Forelimb muscle (tissue), 1 donor: ENCODE data around the gene GGA3. TPM values are rescaled to one million over a fixed set of nuclear protein-coding genes. Genes with fewer than 3 reads are reported as not detected.
"Not testable (repeated sequence)": the region's sequence is repeated elsewhere in the genome, so short reads cannot be mapped to it uniquely, and the experiment has no call there.

Experiments used
- DNase-seq: peaks from one replicate; pipeline ENCODE4 v3.0.0-alpha.2; 2013; ENCODE audit warnings: low read depth
- polyA plus RNA-seq: library from polyadenylated mRNA; unstranded; fragments of 120-200 nt; gene quantifications from one replicate; pipeline ENCODE4 v1.2.1, GENCODE V29; 2013; ENCODE audit not compliant: insufficient read length

GGA3 gene
- polyA plus RNA-seq, 1 donor, result 29.9 TPM

- no peak for DNase-seq
Measured at GRCh38 chr17:75218131-75218530, 43.3 kb downstream of the GGA3 start.

DNA sequence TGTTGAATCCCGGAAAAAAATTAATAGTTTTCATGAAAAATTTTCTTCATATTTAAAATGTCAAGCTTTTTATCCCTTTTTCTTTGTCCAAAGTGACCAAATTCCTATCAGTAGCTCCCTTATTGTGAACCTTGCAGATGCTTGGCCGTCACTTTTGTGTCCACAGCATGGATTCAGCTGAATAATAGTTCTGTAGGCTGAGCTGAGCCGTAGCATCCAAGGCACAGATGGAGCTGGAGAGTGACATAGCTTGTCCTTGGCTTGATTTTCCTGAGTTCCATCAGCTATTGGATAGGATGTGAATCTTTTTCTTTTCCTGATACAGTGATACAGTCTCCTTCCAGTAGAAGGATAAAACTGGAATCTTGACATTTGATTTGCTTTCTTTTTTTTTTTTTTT, 52.3 kb downstream of the GGA3 start:
- no peak for DNase-seq

DNA sequence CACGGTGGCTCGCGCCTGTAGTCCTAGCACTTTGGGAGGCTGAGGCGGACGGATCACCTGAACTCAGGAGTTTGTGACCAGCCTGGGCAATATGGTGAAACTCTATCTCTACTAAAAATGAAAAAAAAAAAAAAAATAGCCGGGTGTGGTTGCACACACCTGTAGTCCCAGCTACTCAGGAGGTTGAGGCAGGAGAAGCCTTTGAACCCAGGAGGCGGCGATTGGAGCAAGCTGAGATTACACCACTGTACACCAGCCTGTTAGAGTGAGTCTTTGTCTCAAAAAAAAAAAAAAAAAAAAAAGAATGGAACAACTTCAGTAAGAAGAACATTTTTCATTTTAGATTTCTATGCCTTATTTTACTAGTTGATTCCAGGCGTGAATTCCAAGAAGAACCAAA, 53.2 kb downstream of the GGA3 start:
- no peak for DNase-seq

GRCh38 chr17:75207760-75208159, 53.6 kb downstream of the GGA3 start:
- no peak for DNase-seq

DNA sequence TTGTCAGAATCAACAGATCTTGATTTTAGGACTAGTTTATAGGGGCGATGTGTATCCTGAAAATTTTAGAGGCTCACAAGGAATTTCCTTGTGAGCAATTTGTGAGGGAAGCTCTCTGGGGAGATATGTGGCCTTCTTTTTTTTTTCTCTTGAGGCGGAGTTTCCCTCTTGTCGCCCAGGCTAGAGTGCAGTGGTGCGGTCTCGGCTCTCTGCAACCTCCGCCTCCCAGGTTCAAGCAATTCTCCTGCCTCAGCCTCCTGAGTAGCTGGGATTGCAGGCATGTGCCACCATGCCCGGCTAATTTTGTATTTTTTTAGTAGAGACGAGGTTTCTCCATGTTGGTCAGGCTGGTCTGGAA, 54.4 kb downstream of the GGA3 start:
- DNase-seq, result not testable (repeated sequence)

DNA sequence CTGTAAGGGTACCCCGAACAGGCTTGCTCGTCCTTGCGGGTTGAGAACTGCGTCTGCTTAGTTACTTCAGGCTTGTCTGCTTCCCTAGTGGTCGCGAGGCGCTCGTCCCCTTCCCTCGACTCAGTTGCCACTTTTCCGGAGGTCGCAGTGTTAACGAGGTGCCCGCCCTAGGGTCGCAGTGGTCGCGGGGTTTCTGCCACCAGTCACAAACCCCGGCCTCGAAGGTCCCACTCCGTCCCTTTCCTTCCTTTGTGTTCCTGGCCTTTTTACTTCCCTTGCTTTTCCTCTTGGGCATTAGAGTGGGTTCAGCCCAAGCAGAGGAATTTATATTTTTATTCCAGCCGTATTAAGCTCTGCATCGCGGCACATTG, 55.6 kb downstream of the GGA3 start:
- DNase-seq, result no peak

DNA sequence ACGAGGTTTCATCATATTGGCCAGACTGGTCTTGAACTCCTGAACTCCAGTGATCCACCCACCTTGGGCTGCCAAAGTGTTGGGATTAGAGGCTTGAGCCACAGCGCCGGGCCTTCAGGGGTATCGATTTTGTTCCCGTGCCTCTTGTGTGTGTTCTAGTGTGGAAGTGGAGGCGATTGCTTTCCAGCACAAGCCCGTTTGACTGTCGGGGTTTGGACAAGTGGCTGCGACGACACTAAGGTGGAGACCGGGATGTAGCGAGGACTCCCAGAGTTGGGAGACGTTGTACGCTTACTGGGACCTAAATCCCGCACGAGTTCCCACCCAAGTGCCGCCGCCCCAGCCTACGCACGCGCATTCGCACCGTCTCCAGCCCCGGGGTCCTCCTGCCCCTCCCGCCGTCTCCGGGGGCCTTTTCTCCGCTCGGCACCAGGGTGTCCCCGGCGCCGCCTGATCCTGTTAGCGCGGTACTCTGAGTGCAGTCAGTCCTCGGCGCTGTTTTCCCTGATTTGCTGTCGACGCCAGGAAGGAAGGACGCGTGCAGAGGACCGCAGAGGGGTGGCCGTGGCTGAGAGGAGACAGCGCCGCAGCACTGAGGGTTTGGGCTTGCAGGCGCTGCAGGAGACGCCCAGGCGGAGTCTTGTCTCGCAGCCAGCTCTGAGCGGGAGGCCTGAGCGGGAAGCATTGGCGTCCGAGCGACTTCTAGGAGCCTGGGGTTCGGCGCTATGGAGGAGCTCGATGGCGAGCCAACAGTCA, 56.2 kb downstream of the GGA3 start, which contains the start of gene NUP85:
Gene NUP85, plus strand, starts transcription at position 643 of the 756 bp plus-strand sequence. Its CDS starts 83 bp downstream, at position 726.
- peak; percentile 64 for DNase-seq

DNA sequence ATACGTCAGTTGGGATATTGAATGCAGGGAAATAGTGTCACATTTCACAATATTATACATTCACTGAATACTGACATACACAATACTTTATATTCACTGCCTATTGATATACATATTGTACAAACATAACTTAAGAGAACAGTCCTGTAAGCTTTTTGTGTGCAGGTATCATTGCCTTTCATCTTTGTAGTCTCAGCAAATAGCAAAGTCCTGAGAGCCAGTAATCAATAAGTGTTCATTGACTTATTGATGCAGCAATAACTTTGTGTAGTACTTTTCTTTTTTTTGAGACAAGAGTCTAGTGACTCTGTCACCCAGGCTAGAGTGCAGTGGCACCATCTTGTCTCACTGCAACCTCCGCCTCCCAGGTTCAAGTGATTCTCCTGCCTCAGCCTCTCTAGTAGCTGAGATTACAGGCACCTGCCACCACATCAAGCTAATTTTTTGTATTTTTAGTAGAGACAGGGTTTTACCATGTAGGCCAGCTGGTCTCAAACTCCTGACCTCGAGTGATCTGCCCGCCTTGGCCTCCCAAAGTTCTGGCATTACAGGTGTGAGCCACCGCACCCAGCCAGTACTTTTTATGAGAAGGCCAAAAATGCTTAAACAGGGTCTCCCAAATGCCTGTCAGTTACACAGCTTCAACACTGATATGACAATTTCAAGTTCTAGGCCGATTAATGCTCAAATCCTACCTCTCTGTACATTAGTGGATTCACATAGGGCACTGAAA, 61.4 kb downstream of the GGA3 start:
- no peak for DNase-seq

- no peak for DNase-seq
Measured at GRCh38 chr17:75194879-75195278, 66.5 kb downstream of the GGA3 start.

DNA sequence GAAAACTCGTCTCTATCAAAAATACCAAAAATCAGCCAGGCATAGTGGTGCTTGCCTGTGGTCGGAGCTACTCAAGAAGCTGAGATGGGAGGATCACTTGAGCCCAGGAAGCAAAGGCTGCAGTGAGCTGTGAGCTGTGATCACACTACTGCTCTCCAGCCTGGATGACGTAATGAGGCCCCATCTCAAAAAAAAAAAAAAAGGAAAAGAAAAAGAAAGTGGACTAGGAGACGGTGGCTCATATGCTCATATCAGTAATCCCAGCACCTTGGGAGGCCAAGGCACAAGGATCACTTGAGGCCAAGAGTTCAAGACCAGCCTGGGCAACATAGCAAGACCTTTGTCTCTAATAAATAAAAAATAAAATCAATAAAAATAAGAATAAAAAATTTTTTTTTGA, 69.8 kb downstream of the GGA3 start:
- no peak for DNase-seq

DNA sequence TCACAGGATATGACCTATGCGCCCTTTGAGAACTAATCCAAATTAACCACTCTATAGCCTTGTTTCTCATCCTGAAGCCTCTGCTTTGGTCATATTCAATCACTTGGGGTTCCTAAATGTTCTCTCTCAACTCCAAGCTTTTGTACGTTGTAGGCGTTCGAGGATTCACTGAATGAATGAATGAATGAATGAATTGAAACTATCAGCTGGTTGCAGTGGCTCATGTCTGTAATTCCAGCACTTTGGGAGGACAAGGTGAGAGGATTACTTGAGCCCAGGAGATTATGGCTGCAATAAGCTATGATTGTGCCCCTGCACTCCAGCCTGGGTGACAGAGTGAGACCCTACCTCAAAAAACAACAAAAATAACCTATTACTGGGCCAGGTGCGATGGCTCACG, 72.8 kb downstream of the GGA3 start:
- DNase-seq, result no peak

Other genes with a start within 250 kb of the GGA3 start
- 24.0 TPM for gene MRPL58, start 248.9 kb downstream of the GGA3 start, polyA plus RNA-seq
- gene ATP5PD, start 214.6 kb downstream of the GGA3 start, polyA plus RNA-seq, result 249 TPM
- 20.5 TPM for gene KCTD2, start 214.4 kb downstream of the GGA3 start, polyA plus RNA-seq
- gene SLC16A5, start 173.7 kb downstream of the GGA3 start, polyA plus RNA-seq, result 6.9 TPM
- 6.5 TPM for gene ARMC7, start 151.6 kb downstream of the GGA3 start, polyA plus RNA-seq
- gene NT5C, start 129.9 kb downstream of the GGA3 start, polyA plus RNA-seq, result 41.0 TPM
- gene JPT1, start 107.1 kb downstream of the GGA3 start, polyA plus RNA-seq, result 283 TPM
- gene SUMO2, start 78.6 kb downstream of the GGA3 start, polyA plus RNA-seq, result 334 TPM
- gene NUP85, start 55.9 kb downstream of the GGA3 start, polyA plus RNA-seq, result 34.4 TPM
- gene MRPS7, start 273 bp upstream of the GGA3 start, polyA plus RNA-seq, result 65.0 TPM
- gene MIF4GD, start 9.6 kb upstream of the GGA3 start, polyA plus RNA-seq, result 15.1 TPM
- gene SLC25A19, start 27.8 kb upstream of the GGA3 start, polyA plus RNA-seq, result 4.9 TPM
- 158 TPM for gene GRB2, start 144.1 kb upstream of the GGA3 start, polyA plus RNA-seq
- gene TMEM94, start 195.0 kb upstream of the GGA3 start, polyA plus RNA-seq, result 54.0 TPM